HFFc6 (cell line): ENCODE data around the gene UQCRC1. TPM values are rescaled to one million over a fixed set of nuclear protein-coding genes. Genes with fewer than 3 reads are reported as not detected.

Experiments
- DNase-seq: peaks from one replicate; pipeline ENCODE4 v3.0.0-alpha.2; 2018
- H3K27ac Mint-ChIP-seq: 2 replicates; pipeline ENCODE4 v1.8.0; 2020; ENCODE audit warnings: mild to moderate bottlenecking, mixed read lengths
- H3K27me3 Mint-ChIP-seq: 2 replicates; pipeline ENCODE4 v1.8.0; 2021; ENCODE audit warnings: mild to moderate bottlenecking, moderate library complexity, mixed read lengths; ENCODE audit not compliant: insufficient read depth
- H3K36me3 Mint-ChIP-seq: 2 replicates; pipeline ENCODE4 v1.8.0; 2021; ENCODE audit warnings: low read depth, mixed read lengths
- H3K4me1 Mint-ChIP-seq: 2 replicates; pipeline ENCODE4 v1.8.0; 2020; ENCODE audit warnings: low read depth, mixed read lengths
- H3K4me3 Mint-ChIP-seq: 2 replicates; pipeline ENCODE4 v1.8.0; 2020; ENCODE audit warnings: mild to moderate bottlenecking, moderate library complexity, mixed read lengths
- H3K9me3 Mint-ChIP-seq: 2 replicates; pipeline ENCODE4 v1.8.0; 2020; ENCODE audit warnings: mild to moderate bottlenecking, mixed read lengths
- total RNA-seq, 6 experiments: library from RNA; stranded (reverse); fragmentation: NEBNext Ultra II Directional; extraction: Animal tissue kit (Norgen Biotek cat#: 25700); gene quantifications; 2 replicates in 1 of 6; 3 replicates in 5 of 6; pipeline ENCODE4 v1.2.3, GENCODE V29; 2021
- TF ChIP-seq, protein P1 (sequence below): fragments of 200-600 bp; sonication (generic); IDR thresholded peaks from 2 replicates; pipeline ENCODE4 v1.5.0; 2021; ENCODE audit warnings: antibody characterized with exemption, mild to moderate bottlenecking

The UQCRC1 gene
- total RNA-seq, 6 experiments from 2014 or later = 254 to 322 (median 276) TPM

GRCh38 chr3:48587686-48588085 lies 21.8 kb downstream of the UQCRC1 start:
- DNase-seq = no peak
- TF ChIP-seq, protein P1, sequence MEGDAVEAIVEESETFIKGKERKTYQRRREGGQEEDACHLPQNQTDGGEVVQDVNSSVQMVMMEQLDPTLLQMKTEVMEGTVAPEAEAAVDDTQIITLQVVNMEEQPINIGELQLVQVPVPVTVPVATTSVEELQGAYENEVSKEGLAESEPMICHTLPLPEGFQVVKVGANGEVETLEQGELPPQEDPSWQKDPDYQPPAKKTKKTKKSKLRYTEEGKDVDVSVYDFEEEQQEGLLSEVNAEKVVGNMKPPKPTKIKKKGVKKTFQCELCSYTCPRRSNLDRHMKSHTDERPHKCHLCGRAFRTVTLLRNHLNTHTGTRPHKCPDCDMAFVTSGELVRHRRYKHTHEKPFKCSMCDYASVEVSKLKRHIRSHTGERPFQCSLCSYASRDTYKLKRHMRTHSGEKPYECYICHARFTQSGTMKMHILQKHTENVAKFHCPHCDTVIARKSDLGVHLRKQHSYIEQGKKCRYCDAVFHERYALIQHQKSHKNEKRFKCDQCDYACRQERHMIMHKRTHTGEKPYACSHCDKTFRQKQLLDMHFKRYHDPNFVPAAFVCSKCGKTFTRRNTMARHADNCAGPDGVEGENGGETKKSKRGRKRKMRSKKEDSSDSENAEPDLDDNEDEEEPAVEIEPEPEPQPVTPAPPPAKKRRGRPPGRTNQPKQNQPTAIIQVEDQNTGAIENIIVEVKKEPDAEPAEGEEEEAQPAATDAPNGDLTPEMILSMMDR = no peak
- Mint-ChIP-seq H3K4me3 (no peak overlapping the region), H3K27ac (no peak overlapping the region), H3K9me3 (no peaks in the 10 kb centered on the region), H3K4me1 (peaks cover 15% of the 10 kb centered on the region), H3K27me3 (no peaks in the 10 kb centered on the region; the same call in 1 of the 2 replicates), H3K36me3 (peaks cover 25% of the 10 kb centered on the region)

GRCh38 chr3:48585411-48585810 lies 24.0 kb downstream of the UQCRC1 start:
- Mint-ChIP-seq H3K36me3 (peaks cover 23% of the 10 kb centered on the region; the same call in 1 of the 2 replicates), H3K4me3 (no peak overlapping the region), H3K4me1 (peaks cover 6% of the 10 kb centered on the region; the same call in 1 of the 2 replicates), H3K27ac (no peak overlapping the region), H3K27me3 (no peaks in the 10 kb centered on the region; the same call in 1 of the 2 replicates), H3K9me3 (no peaks in the 10 kb centered on the region)
- TF ChIP-seq, protein P1 = no peak
- DNase-seq = no peak

DNA sequence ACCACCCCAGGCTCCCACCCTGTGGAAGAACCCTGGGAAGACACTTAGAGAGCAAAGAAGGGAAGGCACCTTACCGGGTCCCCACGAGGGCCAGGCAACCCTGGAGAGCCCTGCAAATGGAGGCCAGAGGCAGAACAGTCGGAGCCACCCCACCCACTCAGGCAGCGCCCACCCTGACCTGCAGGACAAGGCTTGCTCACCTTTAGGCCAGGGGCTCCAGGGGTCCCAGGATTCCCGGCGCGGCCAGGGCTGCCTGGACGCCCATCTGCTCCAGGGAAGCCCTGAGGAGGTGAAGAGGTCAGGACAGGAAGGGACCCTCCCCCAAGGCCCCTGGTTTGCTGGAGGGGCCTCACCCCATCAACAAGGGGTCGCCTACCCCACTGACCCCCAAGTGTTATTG lies 24.6 kb downstream of the UQCRC1 start:
- Mint-ChIP-seq H3K4me1 (peaks cover 4% of the 10 kb centered on the region; the same call in 1 of the 2 replicates), H3K9me3 (no peaks in the 10 kb centered on the region), H3K27me3 (no peaks in the 10 kb centered on the region; the same call in 1 of the 2 replicates), H3K4me3 (no peak overlapping the region), H3K36me3 (peaks cover 22% of the 10 kb centered on the region; the same call in 1 of the 2 replicates), H3K27ac (no peak overlapping the region)
- TF ChIP-seq, protein P1 = no peak
- no peak for DNase-seq

- Mint-ChIP-seq H3K4me1 (no peaks in the 10 kb centered on the region), H3K4me3 (no peak overlapping the region), H3K27me3 (no peaks in the 10 kb centered on the region; the same call in 1 of the 2 replicates), H3K36me3 (peaks cover 19% of the 10 kb centered on the region), H3K9me3 (no peaks in the 10 kb centered on the region), H3K27ac (peak overlapping the region; percentile 18; the same call in 1 of the 2 replicates)
- no peak for DNase-seq
- TF ChIP-seq, protein P1 = no peak
These were observed 27.6 kb downstream of the UQCRC1 start for GRCh38 chr3:48581621-48582481.

DNA sequence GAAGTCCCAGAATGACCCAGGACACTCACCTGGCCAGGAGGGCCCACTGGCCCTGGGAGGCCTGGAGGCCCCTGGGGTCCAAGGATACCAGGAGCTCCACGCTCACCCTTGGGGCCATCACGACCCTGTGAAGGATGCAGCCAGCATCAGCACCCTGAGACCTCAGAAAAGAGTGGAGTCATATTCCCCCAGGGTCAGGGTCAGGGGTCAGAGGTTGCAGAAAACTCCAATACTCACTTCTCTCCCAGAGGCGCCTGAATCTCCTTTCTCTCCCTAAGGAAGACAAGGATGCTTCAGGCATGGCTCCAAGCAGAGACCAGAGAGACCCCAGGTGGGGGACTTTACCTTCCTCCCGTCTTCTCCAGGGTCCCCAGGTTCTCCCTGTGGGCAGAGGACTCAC lies 32.8 kb downstream of the UQCRC1 start:
- H3K9me3 Mint-ChIP-seq = no peaks in the 10 kb centered on the region
- H3K36me3 Mint-ChIP-seq = peaks cover 12% of the 10 kb centered on the region
- no peak for DNase-seq
- H3K27ac Mint-ChIP-seq = no peak overlapping the region
- no peaks in the 10 kb centered on the region for H3K4me1 Mint-ChIP-seq
- no peaks in the 10 kb centered on the region for H3K27me3 Mint-ChIP-seq
- H3K4me3 Mint-ChIP-seq = no peak overlapping the region
- TF ChIP-seq, protein P1 = no peak
